GM19468 (cell line): ENCODE data around the gene RFPL3.
"Not testable (repeated sequence)": the region's sequence is repeated elsewhere in the genome, so short reads cannot be mapped to it uniquely, and the experiment has no call there.

Experiments
- ATAC-seq: cut with Tn5 transposase; IDR thresholded peaks from one replicate; pipeline ENCODE4 v1.9.1; 2021; ENCODE audit warnings: mild to moderate bottlenecking, moderate library complexity, moderate number of reproducible peaks; ENCODE audit not compliant: unreplicated experiment; ENCODE audit errors: extremely low read depth

The RFPL3 gene

GRCh38 chr22:32348031-32348611, 9.5 kb upstream of the RFPL3 start:
- ATAC-seq = no peak

- ATAC-seq = not testable (repeated sequence)
These were observed 5.8 kb upstream of the RFPL3 start for GRCh38 chr22:32351875-32352274.

GRCh38 chr22:32352681-32353080, 5.0 kb upstream of the RFPL3 start:
- ATAC-seq = no peak

GRCh38 chr22:32353292-32353691, 4.4 kb upstream of the RFPL3 start:
- ATAC-seq = no peak

GRCh38 chr22:32353840-32354239, 3.8 kb upstream of the RFPL3 start:
- ATAC-seq = no peak

DNA sequence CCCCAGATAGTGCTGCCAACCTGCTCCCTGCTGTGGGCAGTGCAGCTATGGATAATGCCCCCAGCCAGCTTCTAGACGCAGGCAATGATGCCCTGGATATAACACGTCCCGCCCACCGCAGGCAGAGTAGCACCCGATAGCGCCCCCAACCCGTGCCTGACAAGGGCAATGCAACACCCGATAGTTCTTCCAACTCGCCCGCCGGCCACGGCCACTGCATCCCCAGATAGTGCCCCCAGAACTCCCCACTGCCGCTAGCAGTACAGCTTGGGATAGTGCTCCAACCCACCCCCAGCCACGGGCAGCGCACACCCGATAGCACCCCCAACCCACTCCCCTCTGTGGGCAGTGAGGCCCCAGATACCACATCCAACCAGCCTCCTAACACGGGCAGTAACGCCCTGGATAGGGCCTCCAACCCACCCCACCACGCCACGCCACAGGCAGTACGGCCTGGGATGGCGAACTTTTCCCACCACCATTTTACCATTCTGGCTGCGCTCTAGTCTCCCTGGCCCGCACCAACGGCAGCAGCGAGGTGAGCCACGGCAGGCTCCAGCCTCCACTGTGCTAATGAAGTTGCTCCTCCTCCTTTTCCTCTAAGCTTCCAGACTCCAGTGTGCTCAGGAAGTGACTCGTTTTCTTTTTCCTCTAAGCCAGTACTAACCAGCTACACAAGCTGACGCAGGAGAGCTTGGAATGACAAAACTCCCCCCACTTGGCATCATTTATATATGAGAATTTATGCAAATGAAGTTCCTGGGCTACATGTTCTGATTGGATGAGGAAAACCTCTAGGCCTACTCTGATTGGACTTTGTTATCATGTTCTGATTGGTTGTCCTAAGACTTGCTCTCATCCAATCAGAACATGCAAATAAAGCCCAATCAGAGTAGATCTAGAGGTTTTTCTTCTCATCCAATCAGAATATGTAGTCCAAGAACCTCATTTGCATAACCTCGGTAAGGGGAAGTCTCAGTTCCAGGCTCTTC, 3.0 kb upstream of the RFPL3 start:
- ATAC-seq = no peak

GRCh38 chr22:32355760-32356159, 1.9 kb upstream of the RFPL3 start:
- no peak for ATAC-seq

GRCh38 chr22:32360096-32360495, 2.4 kb downstream of the RFPL3 start:
- not testable (repeated sequence) for ATAC-seq

DNA sequence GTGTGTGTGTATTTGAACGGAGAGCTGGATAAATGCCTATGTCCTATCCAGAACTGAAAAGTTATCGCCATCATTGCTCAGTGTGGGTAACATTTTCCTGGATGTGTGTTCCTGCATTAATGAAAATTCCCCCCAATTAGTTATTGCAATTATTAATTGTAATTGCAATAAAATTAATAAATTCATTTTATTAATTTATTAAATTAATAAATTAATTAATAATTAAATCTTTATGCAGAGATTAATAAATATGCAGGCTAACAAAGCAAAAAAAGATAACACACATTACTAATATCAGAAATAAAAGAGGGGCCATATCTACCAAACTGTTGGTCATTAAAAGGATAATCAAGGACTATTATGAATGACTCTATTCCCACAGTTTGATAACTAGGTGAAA, 3.6 kb downstream of the RFPL3 start:
- no peak for ATAC-seq

DNA sequence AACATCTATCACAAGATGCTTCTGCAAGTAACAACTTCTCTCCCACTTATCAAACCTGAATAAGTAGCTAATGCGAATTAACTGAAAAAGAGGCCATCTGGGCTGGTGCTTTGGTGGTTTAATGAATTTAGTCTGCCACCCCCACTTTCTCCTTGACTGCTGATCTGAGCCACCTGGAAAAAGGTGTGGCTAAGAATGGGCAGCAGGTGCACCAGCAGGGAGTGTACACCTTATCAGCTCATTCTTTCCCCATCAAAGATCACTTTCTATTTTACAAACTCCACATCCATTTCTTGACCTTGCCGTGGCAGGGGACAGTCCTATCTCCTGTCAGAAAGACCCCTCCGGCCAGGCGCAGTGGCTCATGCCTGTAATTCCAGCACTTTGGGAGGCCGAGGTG, 6.5 kb downstream of the RFPL3 start:
- no peak for ATAC-seq

- ATAC-seq = no peak
These were observed 18.2 kb downstream of the RFPL3 start for GRCh38 chr22:32375678-32376450.

GRCh38 chr22:32376681-32377080, 19.0 kb downstream of the RFPL3 start:
- ATAC-seq = no peak

GRCh38 chr22:32378707-32379272, 21.1 kb downstream of the RFPL3 start:
- ATAC-seq = no peak

DNA sequence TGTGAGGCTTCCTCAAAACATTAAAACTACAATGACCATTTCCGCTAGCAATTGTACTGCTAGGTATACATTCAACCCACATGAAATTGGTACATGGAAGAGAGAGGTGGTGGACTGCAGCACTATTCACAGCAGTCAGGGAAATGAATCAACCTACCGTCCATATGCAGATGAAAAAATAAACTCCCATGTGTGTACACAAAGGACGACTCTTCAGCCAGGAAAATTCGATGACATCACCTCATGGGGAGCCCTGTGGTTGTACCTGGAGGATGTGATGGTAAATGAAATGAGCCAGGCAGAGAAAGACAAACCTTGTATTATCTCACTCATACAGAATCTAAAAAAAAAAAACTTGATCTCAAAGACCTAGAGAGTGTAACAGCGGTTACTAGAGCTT, 23.3 kb downstream of the RFPL3 start:
- no peak for ATAC-seq

- ATAC-seq = no peak
These were observed 28.0 kb downstream of the RFPL3 start for GRCh38 chr22:32385681-32386080.

- ATAC-seq = no peak
These were observed 32.0 kb downstream of the RFPL3 start for GRCh38 chr22:32389685-32390084.

DNA sequence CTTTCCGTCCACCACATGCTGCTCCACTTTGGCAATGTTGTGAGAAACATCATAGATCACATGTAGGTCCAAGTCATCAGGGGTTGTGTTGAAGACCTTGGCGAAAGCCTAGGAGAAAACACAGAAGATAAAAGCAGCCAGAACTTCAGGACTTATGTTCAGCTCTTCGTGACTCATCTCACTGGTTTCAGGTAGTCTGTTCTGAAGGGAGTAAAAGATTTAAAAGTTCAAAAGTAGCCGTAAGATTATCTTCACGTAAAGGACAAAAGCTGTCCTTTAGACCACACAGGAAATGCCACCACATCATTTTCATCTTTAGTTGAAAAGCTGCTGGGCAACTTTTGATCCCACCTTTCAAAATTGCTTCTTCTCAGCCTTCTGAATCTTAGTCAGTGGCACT, 37.4 kb downstream of the RFPL3 start:
- ATAC-seq = no peak

DNA sequence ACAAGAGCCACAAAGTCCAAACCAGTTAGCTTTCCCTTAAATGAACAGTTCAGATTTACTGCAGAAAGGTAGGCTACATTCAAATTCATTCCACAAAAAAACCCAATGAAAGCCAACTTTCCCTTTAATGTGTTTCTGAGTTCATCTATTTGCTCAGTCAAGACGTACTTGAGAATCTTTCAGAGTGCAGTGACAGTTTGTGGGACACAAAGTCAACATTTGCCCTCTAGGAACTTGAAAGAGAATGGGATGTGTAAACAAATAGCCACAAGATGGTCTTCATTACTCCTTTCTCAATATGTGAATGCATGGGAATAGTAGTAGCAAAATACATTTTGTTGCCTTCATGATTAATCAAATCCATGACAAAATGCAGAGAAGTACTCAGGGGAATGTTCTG, 38.6 kb downstream of the RFPL3 start:
- no peak for ATAC-seq

DNA sequence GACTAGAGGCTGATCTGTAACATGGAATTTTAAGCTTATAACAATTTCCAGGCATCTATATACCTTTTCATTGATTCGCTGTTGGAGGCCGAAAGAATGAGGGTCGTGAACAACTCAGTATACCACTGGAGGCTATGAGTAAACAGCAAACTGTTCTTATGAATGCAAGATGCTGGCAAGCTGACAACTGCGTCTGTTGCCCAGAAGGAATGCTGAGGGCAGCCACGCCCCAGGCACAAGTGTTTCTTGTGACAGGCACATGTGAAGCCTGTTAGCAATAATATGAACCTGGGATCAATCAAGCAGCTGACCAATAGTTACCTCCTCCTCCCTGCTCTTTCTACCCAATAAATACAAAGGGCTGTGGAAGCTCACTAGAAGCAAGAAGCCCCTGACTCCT, 39.1 kb downstream of the RFPL3 start:
- ATAC-seq = no peak

- ATAC-seq = no peak
These were observed 43.8 kb downstream of the RFPL3 start for GRCh38 chr22:32401486-32401885.

DNA sequence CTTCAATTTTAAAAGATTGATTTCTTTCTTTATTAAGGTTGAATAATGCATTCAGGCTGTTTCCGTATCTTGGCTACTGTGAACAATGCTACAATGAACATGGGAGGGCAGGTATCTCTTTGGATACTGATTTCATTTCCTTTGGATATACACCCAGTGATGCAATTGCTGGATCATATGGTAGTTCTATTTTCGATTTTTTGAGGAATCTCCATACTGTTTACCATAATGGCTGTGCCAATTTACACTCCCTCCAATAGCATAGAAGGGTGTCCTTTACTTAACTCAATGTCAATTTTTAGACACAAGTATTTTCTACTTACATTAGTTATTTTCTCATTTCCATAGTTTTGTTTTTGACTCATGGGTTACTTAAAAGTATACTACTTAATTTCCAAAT, 46.4 kb downstream of the RFPL3 start:
- no peak for ATAC-seq
